Adrenal gland (tissue), 12 donors: ENCODE results near the gene AOX1. TPM values are rescaled to one million over a fixed set of nuclear protein-coding genes. Genes with fewer than 3 reads are reported as not detected.

Experiments used
- DNase-seq, 7 donors: peaks; one replicate each; pipeline ENCODE4 v3.0.0-alpha.2; 2019 to 2020
- H3K27ac ChIP-seq, 5 donors: fragments of 200-600 bp; sonication (generic) in 4 of 5; 1 replicate in 3 of 5; 2 replicates in 2 of 5; pipeline versions ENCODE4 v1.5.1 to v1.8.0; 2016 to 2020; ENCODE audit warnings: mild to moderate bottlenecking in 1 of 5
- H3K27me3 ChIP-seq: fragments of 200-600 bp; 2 replicates; pipeline ENCODE4 v1.8.0; 2021
- H3K36me3 ChIP-seq, 2 donors: fragments of 200-600 bp; replicated peaks in 1 of 2; 1 replicate in 1 of 2; 2 replicates in 1 of 2; pipeline versions ENCODE4 v1.5.1 to v1.8.0; 2018 to 2022
- H3K4me1 ChIP-seq, 2 donors: fragments of 200-600 bp; replicated peaks in 1 of 2; 1 replicate in 1 of 2; 2 replicates in 1 of 2; pipeline versions ENCODE4 v1.5.1 to v1.8.0; 2018 to 2021
- H3K4me3 ChIP-seq, 4 donors: fragments of 200-600 bp; sonication (generic) in 3 of 4; one replicate each; pipeline ENCODE4 v1.5.1; 2016 to 2018
- H3K9me3 ChIP-seq, 3 donors: fragments of 200-600 bp; sonication (generic) in 1 of 3; replicated peaks in 1 of 3; 1 replicate in 2 of 3; 2 replicates in 1 of 3; pipeline versions ENCODE4 v1.5.1 to v1.8.0; 2016 to 2021
- POLR2A ChIP-seq, 2 donors: fragments of 450-650 bp; IDR thresholded peaks; one replicate each; pipeline ENCODE4 v1.6.1; 2017; ENCODE audit warnings: antibody characterized with exemption in 2 of 2, mild to moderate bottlenecking in 2 of 2, moderate library complexity in 1 of 2
- WGBS, 4 donors: extraction: QIAGEN DNeasy Blood & Tissue Kit in 2 of 4; methylation state at CpG; one replicate each; pipeline versions ENCODE4 v1.1.5 to v1.1.7; 2013 to 2017; 5-methylcytosine and 5-hydroxymethylcytosine counted together
- intact Hi-C, 2 donors: fragments of 100-400 bp; cut with DNase I; formaldehyde crosslinking; loops; one replicate each; pipeline versions ENCODE4 v1.14.1 to v1.15.0; 2022 to 2023
- polyA plus RNA-seq, 3 donors: library from polyadenylated mRNA; stranded (reverse); fragments of 200-250 nt in 2 of 3; fragments of 350-450 nt in 1 of 3; fragmentation: Illumina TruSeq in 1 of 3; extraction: RNeasy Lipid Tissue Mini Kit (QIAGEN cat#74804) in 1 of 3; gene quantifications; one replicate each; pipeline ENCODE4 v1.2.3, GENCODE V29; 2013 to 2014
- total RNA-seq, 9 donors: library from RNA; depleted of rRNA in 4 of 9; stranded (reverse); fragments of >200 nt in 4 of 9; fragments of 120-200 nt in 1 of 9; fragmentation: NEBNext Ultra II Directional in 1 of 9; extraction: Animal tissue kit (Norgen Biotek cat#: 25700) in 1 of 9; gene quantifications; one replicate each; pipeline versions ENCODE4 v1.1.0 to v1.2.4, GENCODE V29; 2013 to 2023
- TF ChIP-seq, protein P1 (sequence below), 6 experiments: fragments of 450-650 bp in 4 of 6; fragments of 200-600 bp in 2 of 6; sonication (generic) in 1 of 6; IDR thresholded peaks; 1 replicate in 5 of 6; 2 replicates in 1 of 6; pipeline versions ENCODE4 v1.5.1 to v1.8.0; 2016 to 2021; ENCODE audit warnings: antibody characterized with exemption in 6 of 6, mild to moderate bottlenecking in 2 of 6, moderate library complexity in 1 of 6
- donor health status: healthy with polysubstance abuse.
- donor health status: Bipolar disorder and iron deficiency.
- donor health status: DM: yes; HTN: yes; CAD: no.
- donor health status: DM: no; HTN: no; CAD: no.
- donor health status: DM: no; HTN: no; CAD: no.
- donor health status: DM: yes; HTN: yes; CAD: no.

AOX1 gene
- total and polyA plus RNA-seq, 12 donors = 101 to 1,121 (median 681) TPM

DNA sequence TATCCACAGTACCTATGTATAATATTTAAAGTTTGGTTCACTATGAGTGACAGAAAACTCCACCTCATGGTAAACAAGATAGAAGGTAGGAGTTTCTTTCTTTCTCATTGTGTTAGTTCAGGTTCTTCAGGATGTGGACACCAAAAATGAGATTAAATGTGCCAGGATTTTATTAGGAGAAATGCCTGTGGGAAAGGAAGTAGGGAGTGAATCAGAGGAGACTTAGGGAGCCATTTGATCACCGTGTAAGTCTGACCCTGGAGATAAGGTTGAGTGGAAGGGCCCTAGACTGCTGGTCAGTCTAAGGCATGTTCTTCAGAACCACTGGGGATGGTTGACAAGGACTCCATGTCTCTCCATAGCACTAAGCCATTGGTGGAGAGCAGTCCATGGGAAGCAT, 8.1 kb downstream of the AOX1 start:
- no peak for DNase-seq
- Histone ChIP-seq H3K4me3 (no peak overlapping the region), H3K27ac (peak overlapping the region in 2 of 5 donors; percentile 31 to 58), H3K36me3 (peaks cover 0 to 41% of the 10 kb centered on the region in 2 donors), H3K4me1 (peaks cover 34 to 62% of the 10 kb centered on the region in 2 donors), H3K9me3 (no peaks in the 10 kb centered on the region), H3K27me3 (no peaks in the 10 kb centered on the region)
- WGBS, 4 donors = 28 to 50% (median 37%) methylated on average over 1 of the region's 1 CpG
- intact Hi-C loops = no loop called here
- no peak for TF ChIP-seq POLR2A (IDR thresholded peaks at IDR 0.05)
- TF ChIP-seq, protein P1, sequence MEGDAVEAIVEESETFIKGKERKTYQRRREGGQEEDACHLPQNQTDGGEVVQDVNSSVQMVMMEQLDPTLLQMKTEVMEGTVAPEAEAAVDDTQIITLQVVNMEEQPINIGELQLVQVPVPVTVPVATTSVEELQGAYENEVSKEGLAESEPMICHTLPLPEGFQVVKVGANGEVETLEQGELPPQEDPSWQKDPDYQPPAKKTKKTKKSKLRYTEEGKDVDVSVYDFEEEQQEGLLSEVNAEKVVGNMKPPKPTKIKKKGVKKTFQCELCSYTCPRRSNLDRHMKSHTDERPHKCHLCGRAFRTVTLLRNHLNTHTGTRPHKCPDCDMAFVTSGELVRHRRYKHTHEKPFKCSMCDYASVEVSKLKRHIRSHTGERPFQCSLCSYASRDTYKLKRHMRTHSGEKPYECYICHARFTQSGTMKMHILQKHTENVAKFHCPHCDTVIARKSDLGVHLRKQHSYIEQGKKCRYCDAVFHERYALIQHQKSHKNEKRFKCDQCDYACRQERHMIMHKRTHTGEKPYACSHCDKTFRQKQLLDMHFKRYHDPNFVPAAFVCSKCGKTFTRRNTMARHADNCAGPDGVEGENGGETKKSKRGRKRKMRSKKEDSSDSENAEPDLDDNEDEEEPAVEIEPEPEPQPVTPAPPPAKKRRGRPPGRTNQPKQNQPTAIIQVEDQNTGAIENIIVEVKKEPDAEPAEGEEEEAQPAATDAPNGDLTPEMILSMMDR (IDR thresholded peaks at IDR 0.05) = no peak

DNA sequence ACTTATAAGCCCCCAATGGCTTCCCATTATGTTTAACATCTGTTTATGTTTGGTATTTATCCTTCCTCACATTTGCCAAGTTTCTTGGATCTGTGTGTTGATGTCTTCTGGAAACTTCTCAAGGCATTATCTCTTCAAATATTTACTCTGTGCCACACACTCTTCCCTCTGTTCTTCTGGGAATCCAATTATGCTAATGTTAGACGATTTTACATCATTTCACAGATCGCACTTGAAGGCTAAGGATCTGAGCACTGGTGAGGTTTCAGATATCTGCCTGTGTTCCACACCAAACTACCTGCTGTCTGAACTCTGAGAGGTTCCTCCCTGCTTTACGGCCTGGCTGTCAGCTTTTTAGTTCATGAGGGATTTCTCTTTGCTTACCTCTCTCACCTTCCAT, 10.1 kb downstream of the AOX1 start:
- H3K27ac ChIP-seq = peak overlapping the region in 1 of 5 donors; percentile 58
- no peak overlapping the region for H3K4me3 ChIP-seq
- no peak for DNase-seq
- 55 to 97% (median 72%) methylated on average over 2 to 3 of the region's 3 CpGs for WGBS, 4 donors
- H3K4me1 ChIP-seq = peaks cover 25 to 57% of the 10 kb centered on the region in 2 donors
- intact Hi-C loops = no loop called here
- H3K27me3 ChIP-seq = no peaks in the 10 kb centered on the region
- no peak for TF ChIP-seq POLR2A (IDR thresholded peaks at IDR 0.05)
- H3K36me3 ChIP-seq = peaks cover 0 to 60% of the 10 kb centered on the region in 2 donors
- H3K9me3 ChIP-seq = no peaks in the 10 kb centered on the region

DNA sequence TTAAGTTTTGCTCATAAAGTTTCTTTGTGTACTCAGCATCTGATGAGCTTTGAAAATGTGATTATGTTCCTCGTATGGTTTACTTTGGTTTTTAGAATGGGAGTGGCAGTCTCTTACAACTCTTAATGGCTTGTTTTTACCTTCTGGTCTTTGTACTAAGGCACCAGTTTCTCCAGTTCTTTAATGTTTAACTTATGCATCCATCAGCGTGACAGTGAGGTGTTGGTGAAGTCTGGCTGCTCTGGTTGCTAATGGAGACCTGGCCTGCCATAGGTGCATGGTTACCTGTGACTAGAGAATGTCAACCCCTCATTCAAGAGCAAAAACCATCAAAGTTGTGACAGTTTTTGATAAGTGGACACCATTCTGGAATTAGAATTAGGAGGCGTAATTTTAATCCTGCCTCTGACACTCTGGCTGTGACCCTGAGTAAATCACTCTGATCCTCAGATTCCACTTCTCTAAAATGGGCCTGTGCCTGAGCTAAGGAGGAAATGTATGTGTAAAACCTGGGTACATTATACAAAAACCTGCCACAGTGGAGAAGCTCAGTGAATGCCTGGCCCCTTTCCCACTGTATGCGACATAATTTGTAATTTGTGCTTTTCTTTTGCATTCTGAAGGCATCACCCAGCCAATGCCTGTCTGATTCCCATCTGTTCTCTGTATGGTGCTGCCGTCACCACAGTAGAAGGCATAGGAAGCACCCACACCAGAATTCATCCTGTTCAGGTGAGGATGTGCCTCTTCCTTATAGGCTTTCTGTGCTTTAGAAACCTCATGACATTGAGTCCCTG, 11.2 kb downstream of the AOX1 start:
- DNase-seq = no peak
- Histone ChIP-seq H3K27ac (peak overlapping the region in 1 of 5 donors; percentile 58), H3K9me3 (no peaks in the 10 kb centered on the region), H3K4me1 (peaks cover 16 to 47% of the 10 kb centered on the region in 2 donors), H3K4me3 (no peak overlapping the region), H3K27me3 (no peaks in the 10 kb centered on the region), H3K36me3 (peaks cover 0 to 65% of the 10 kb centered on the region in 2 donors)
- intact Hi-C loops = no loop called here
- TF ChIP-seq POLR2A (IDR thresholded peaks at IDR 0.05) = no peak
- TF ChIP-seq, protein P1 (IDR thresholded peaks at IDR 0.05) = no peak
- 78 to 87% (median 85%) methylated on average over 5 of the region's 5 CpGs for WGBS, 4 donors

DNA sequence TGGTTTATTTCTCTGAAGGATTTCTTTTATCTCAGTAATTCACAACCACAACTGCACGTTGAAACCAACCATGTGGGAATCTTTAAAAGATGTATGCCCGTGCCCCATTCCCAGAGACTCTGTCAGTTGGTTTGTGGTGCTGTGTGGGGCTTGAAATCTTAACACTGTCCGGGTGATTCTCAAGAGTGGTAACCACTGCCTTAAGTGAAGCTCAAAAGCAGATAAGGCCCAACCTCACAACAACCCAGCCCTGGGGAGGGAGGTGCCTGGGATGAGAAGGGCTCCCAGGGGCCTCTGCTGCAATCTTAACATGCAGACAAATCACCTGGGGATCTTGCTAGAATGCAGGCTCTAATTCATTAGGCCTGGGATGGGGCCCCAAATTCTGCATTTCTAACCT, 13.4 kb downstream of the AOX1 start:
- H3K4me3 ChIP-seq = no peak overlapping the region
- H3K36me3 ChIP-seq = peaks cover 0 to 88% of the 10 kb centered on the region in 2 donors
- intact Hi-C loops = no loop called here
- 91 to 96% (median 94%) methylated on average over 3 of the region's 3 CpGs for WGBS, 4 donors
- TF ChIP-seq, protein P1 (IDR thresholded peaks at IDR 0.05) = no peak
- no peak for TF ChIP-seq POLR2A (IDR thresholded peaks at IDR 0.05)
- H3K4me1 ChIP-seq = peaks cover 9 to 37% of the 10 kb centered on the region in 2 donors
- no peaks in the 10 kb centered on the region for H3K9me3 ChIP-seq
- H3K27me3 ChIP-seq = no peaks in the 10 kb centered on the region
- no peak for DNase-seq
- peak overlapping the region in 1 of 5 donors; percentile 46 for H3K27ac ChIP-seq
